OCI-LY7 (cell line): ENCODE measurements around the gene GATB. TPM values are rescaled to one million over a fixed set of nuclear protein-coding genes. Genes with fewer than 3 reads are reported as not detected.

Experiments used
- Bru-seq: library from RNA; stranded (reverse); fragments of 400-500 nt; gene quantifications from one replicate; lab custom pipeline; 2021; lab: Mats Ljungman, UMichigan
- BruChase-seq, 2 experiments: library from RNA; stranded (reverse); fragments of 400-500 nt; gene quantifications; one replicate each; lab custom pipeline; 2021; lab: Mats Ljungman, UMichigan
- BruUV-seq: library from RNA; stranded (reverse); fragments of 400-500 nt; replicated peaks from 2 replicates; lab custom pipeline; 2021; lab: Mats Ljungman, UMichigan
- CTCF ChIA-PET: fragments of 300-600 bp; sonication (Branson Sonifier 250); formaldehyde crosslinking; loops from one replicate; lab custom pipeline; 2022; ENCODE audit warnings: antibody characterized with exemption; ENCODE audit not compliant: unreplicated experiment; lab: Charles Lee
- POLR2A ChIA-PET: fragments of 300-600 bp; sonication (Branson Sonifier 250); formaldehyde crosslinking; loops from one replicate; lab custom pipeline; 2022; ENCODE audit warnings: antibody characterized with exemption; lab: Charles Lee
- DNase-seq: peaks from one replicate; pipeline ENCODE4 v3.0.0-alpha.2; 2015; ENCODE audit warnings: low spot score
- H2AFZ ChIP-seq: fragments of 200-600 bp; sonication (generic), shearing (Covaris generic); 2 replicates; pipeline ENCODE4 v1.6.1; 2014; ENCODE audit warnings: mild to moderate bottlenecking, antibody characterized with exemption, low read length, moderate library complexity
- H3K27ac ChIP-seq: fragments of 200-600 bp; sonication (generic); 2 replicates; pipeline ENCODE4 v1.5.1; 2014; ENCODE audit warnings: mixed run types, low read depth, mild to moderate bottlenecking, moderate library complexity, low read length, inconsistent platforms; ENCODE audit not compliant: poor library complexity, severe bottlenecking
- H3K36me3 ChIP-seq: fragments of 200-600 bp; sonication (generic); 2 replicates; pipeline ENCODE4 v1.6.1; 2014; ENCODE audit warnings: mild to moderate bottlenecking, antibody characterized with exemption, low read length, moderate library complexity, mixed read lengths; ENCODE audit not compliant: insufficient read depth
- H3K4me1 ChIP-seq: fragments of 200-600 bp; sonication (generic); 2 replicates; pipeline ENCODE4 v1.5.1; 2014; ENCODE audit warnings: mild to moderate bottlenecking, low read length; ENCODE audit not compliant: insufficient read depth, poor library complexity, severe bottlenecking
- H3K4me2 ChIP-seq: fragments of 200-600 bp; sonication (generic); 2 replicates; pipeline ENCODE4 v1.6.1; 2014; ENCODE audit warnings: mild to moderate bottlenecking, low read length
- H3K4me3 ChIP-seq: fragments of 200-600 bp; sonication (generic); 2 replicates; pipeline ENCODE4 v1.5.1; 2014; ENCODE audit warnings: mild to moderate bottlenecking, low read depth, low read length; ENCODE audit not compliant: poor library complexity, severe bottlenecking
- H3K79me2 ChIP-seq: fragments of 200-600 bp; sonication (generic); 2 replicates; pipeline ENCODE4 v1.6.1; 2016; ENCODE audit warnings: low read depth, mild to moderate bottlenecking, low read length, moderate library complexity, mixed read lengths; ENCODE audit not compliant: insufficient read depth
- H3K9me2 ChIP-seq: fragments of 200-600 bp; sonication (generic); 2 replicates; pipeline ENCODE4 v1.6.1; 2016; ENCODE audit warnings: mild to moderate bottlenecking, low read length, mixed read lengths; ENCODE audit not compliant: insufficient read depth
- H3K9me3 ChIP-seq: fragments of 200-600 bp; sonication (generic); 2 replicates; pipeline ENCODE4 v1.6.1; 2014; ENCODE audit warnings: mild to moderate bottlenecking, mixed run types, low read length, mixed read lengths
- H4K20me1 ChIP-seq: fragments of 200-600 bp; sonication (generic); 2 replicates; pipeline ENCODE4 v1.6.1; 2014; ENCODE audit warnings: mild to moderate bottlenecking, antibody characterized with exemption, low read length, moderate library complexity, mixed read lengths; ENCODE audit not compliant: insufficient read depth
- CTCF ChIP-seq: fragments of 200-600 bp; sonication (generic); conservative IDR thresholded peaks from 2 replicates; pipeline ENCODE4 v1.5.1; 2014; ENCODE audit warnings: mild to moderate bottlenecking, antibody characterized with exemption, low read length, moderate library complexity, mixed read lengths
- EZH2phosphoT487 ChIP-seq: fragments of 200-600 bp; sonication (generic); IDR thresholded peaks from 2 replicates; pipeline ENCODE4 v1.6.1; 2018; ENCODE audit warnings: low read depth, borderline replicate concordance, mild to moderate bottlenecking, mixed run types, antibody characterized with exemption, low read length, moderate library complexity, mixed read lengths
- intact Hi-C: fragments of 100-400 bp; cut with micrococcal nuclease; formaldehyde crosslinking; loops from one replicate; pipeline ENCODE4 v1.10.0; 2022; ENCODE audit not compliant: unreplicated experiment
- long read RNA-seq: library from polyadenylated mRNA; stranded (forward); transcript quantifications from one replicate; pipeline ENCODE4 v2.0.0, GENCODE V29; 2022
- total RNA-seq, 2 experiments: library from RNA; depleted of rRNA in 1 of 2; stranded (reverse); fragments of >200 nt in 1 of 2; shearing (Covaris generic) in 1 of 2; gene quantifications; 2 replicates each; pipeline ENCODE4 v1.2.3, GENCODE V29; 2014 to 2022

GATB gene
- 24.6 and 25.2 TPM in 2 replicates for total RNA-seq (2014; rRNA removed; shearing (Covaris generic))
- total RNA-seq (2022): 22.9 and 26.5 TPM in 2 replicates
- percentile 66 among the genes with signal in this experiment for Bru-seq, nascent RNA
- percentile 60 among the genes with signal in this experiment for BruChase-seq, experiment 1, labeled RNA remaining after a 6-hour chase
- percentile 58 among the genes with signal in this experiment for BruChase-seq, experiment 2, labeled RNA remaining after a 2-hour chase
- long read RNA-seq, transcript GATB-201 (13 exons, 2,385 nt): major isoform, 38 of 52 reads
- long read RNA-seq, partial matches to known transcripts: 5 of 52 reads
- long read RNA-seq, other reads (novel, unspliced or antisense): 6 of 52 reads

GRCh38 chr4:151760712-151761661 lies at the start of gene GATB:
Gene GATB, minus strand, starts transcription at chr4:151761007. Its CDS starts 25 bp downstream, at chr4:151760982.
- peak; percentile 97 for DNase-seq
- intact Hi-C loops: loop anchor here (2.0 to 10.0 kb wide), 2 partner anchors 396 to 662 kb away; partner anchors contain the start of gene RPS3A
- Histone ChIP-seq H2AFZ (peak within 1 kb of the TSS; percentile 98), H3K9me3 (no peaks in the 10 kb centered on the region), H3K4me3 (peak within 1 kb of the TSS; percentile 84), H3K36me3 (peaks cover 1% of the 10 kb centered on the region; the same call in 1 of the 2 replicates), H3K4me2 (peak within 1 kb of the TSS; percentile 76), H3K9me2 (no peaks in the 10 kb centered on the region), H4K20me1 (no peaks in the 10 kb centered on the region), H3K27ac (peak within 1 kb of the TSS; percentile 31), H3K79me2 (peaks cover 13% of the 10 kb centered on the region; the same call in 1 of the 2 replicates), H3K4me1 (peaks cover 15% of the 10 kb centered on the region)
- BruUV-seq: no TSS peak
- TF ChIP-seq EZH2phosphoT487: no peak
- TF ChIP-seq CTCF: peak; percentile 70
- ChIA-PET CTCF (no interaction called here), POLR2A (interaction anchor here (0.6 to 1.3 kb wide), 6 partner anchors 10 to 1676 kb away, joined by 3 to 5 read pairs (median 3); no protein-coding TSS in a partner anchor)

- Histone ChIP-seq H3K4me1 (no peaks in the 10 kb centered on the region), H3K4me3 (no peak overlapping the region), H3K9me2 (no peaks in the 10 kb centered on the region), H3K9me3 (no peaks in the 10 kb centered on the region), H3K36me3 (no peaks in the 10 kb centered on the region), H3K4me2 (no peak overlapping the region), H3K79me2 (no peaks in the 10 kb centered on the region), H3K27ac (no peak overlapping the region), H4K20me1 (no peaks in the 10 kb centered on the region), H2AFZ (no peak overlapping the region)
- intact Hi-C loops: no loop called here
- CTCF ChIA-PET: no interaction called here
- POLR2A ChIA-PET: interaction anchor here (0.6 kb wide), 1 partner anchor 1311 kb away, joined by 3 read pairs; no protein-coding TSS in a partner anchor
- no TSS peak for BruUV-seq
- DNase-seq: no peak
- TF ChIP-seq EZH2phosphoT487 (no peak), CTCF (no peak)
These were observed 49.7 kb upstream of the GATB start for GRCh38 chr4:151810476-151810875.
